T-cell (primary cell): Measurements from ENCODE around the gene PIP4K2A. TPM values are rescaled to one million over a fixed set of nuclear protein-coding genes. Genes with fewer than 3 reads are reported as not detected.

Experiments
- ATAC-seq, 4 experiments: fragments of 200-7000 bp in 3 of 4; fragments of 150-1000 bp in 1 of 4; cut with Tn5 transposase; replicated peaks in 1 of 4; 1 replicate in 3 of 4; 2 replicates in 1 of 4; pipeline ENCODE4 v1.10.0; 2021; ENCODE audit warnings: moderate library complexity in 3 of 4, mild to moderate bottlenecking in 2 of 4, moderate number of reproducible peaks in 1 of 4
- CTCF ChIA-PET, 2 donors: fragments of 300-600 bp; sonication (Branson Sonifier 250); formaldehyde crosslinking; loops; one replicate each; lab custom pipeline; 2022; ENCODE audit warnings: antibody characterized with exemption in 2 of 2; lab: Charles Lee
- POLR2A ChIA-PET, 2 donors: fragments of 300-600 bp; sonication (Branson Sonifier 250); formaldehyde crosslinking; loops; one replicate each; lab custom pipeline; 2022; ENCODE audit warnings: antibody characterized with exemption in 2 of 2; lab: Charles Lee
- DNase-seq, 35 experiments: peaks; one replicate each; pipeline versions ENCODE4 v3.0.0 to v3.0.0-alpha.2; 2013 to 2023
- H3K27ac ChIP-seq: one replicate; pipeline ENCODE4 v1.5.1; 2013; ENCODE audit warnings: low read length
- H3K27me3 ChIP-seq, 2 experiments: replicated peaks in 1 of 2; 1 replicate in 1 of 2; 2 replicates in 1 of 2; pipeline versions ENCODE4 v1.6.1 to v1.7.0; 2013; ENCODE audit warnings: low read length in 1 of 2, mixed read lengths in 1 of 2; ENCODE audit not compliant: control insufficient read depth in 2 of 2, insufficient read depth in 2 of 2; ENCODE audit errors: extremely low read depth in 1 of 2
- H3K36me3 ChIP-seq, 2 donors: 1 replicate in 1 of 2; 2 replicates in 1 of 2; pipeline versions ENCODE4 v1.6.1 to v1.7.0; 2013; ENCODE audit warnings: low read length in 1 of 2; ENCODE audit not compliant: control insufficient read depth in 2 of 2, insufficient read depth in 1 of 2; ENCODE audit errors: extremely low read depth in 1 of 2
- H3K4me1 ChIP-seq, 2 experiments: 1 replicate in 1 of 2; 2 replicates in 1 of 2; pipeline versions ENCODE4 v1.6.1 to v1.7.0; 2013; ENCODE audit warnings: low read length in 2 of 2, mixed read lengths in 1 of 2; ENCODE audit not compliant: insufficient read depth in 2 of 2, control insufficient read depth in 1 of 2; ENCODE audit errors: extremely low read depth in 1 of 2
- H3K4me3 ChIP-seq, 2 donors: 1 replicate in 1 of 2; 2 replicates in 1 of 2; pipeline versions ENCODE4 v1.5.1 to v1.7.0; 2013; ENCODE audit warnings: mild to moderate bottlenecking in 2 of 2, low read length in 1 of 2, moderate library complexity in 1 of 2; ENCODE audit not compliant: control insufficient read depth in 1 of 2; ENCODE audit errors: extremely low read depth in 1 of 2
- H3K9me3 ChIP-seq: 2 replicates; pipeline ENCODE4 v1.7.0; 2013
- H3K27ac Mint-ChIP-seq, 2 donors: one replicate each; pipeline ENCODE4 v1.8.0; 2020 to 2021; ENCODE audit warnings: mild to moderate bottlenecking in 2 of 2, mixed read lengths in 2 of 2
- H3K27me3 Mint-ChIP-seq, 2 donors: one replicate each; pipeline ENCODE4 v1.8.0; 2021 to 2022; ENCODE audit warnings: mixed read lengths in 2 of 2
- H3K36me3 Mint-ChIP-seq: one replicate; pipeline ENCODE4 v1.8.0; 2021; ENCODE audit warnings: mixed read lengths
- H3K4me1 Mint-ChIP-seq, 3 donors: one replicate each; pipeline ENCODE4 v1.8.0; 2020 to 2022; ENCODE audit warnings: mixed read lengths in 3 of 3, mild to moderate bottlenecking in 1 of 3
- H3K4me3 Mint-ChIP-seq, 3 donors: one replicate each; pipeline ENCODE4 v1.8.0; 2020 to 2022; ENCODE audit warnings: mild to moderate bottlenecking in 3 of 3, mixed read lengths in 3 of 3, moderate library complexity in 3 of 3
- H3K9me3 Mint-ChIP-seq, 3 donors: one replicate each; pipeline ENCODE4 v1.8.0; 2020 to 2022; ENCODE audit warnings: mixed read lengths in 3 of 3
- WGBS: methylation state at CpG from one replicate; pipeline ENCODE4 v1.1.5; 2013; ENCODE audit warnings: missing lambda C conversion rate; ENCODE audit not compliant: insufficient coverage; 5-methylcytosine and 5-hydroxymethylcytosine counted together
- total RNA-seq, 35 experiments: library from RNA in 6 of 35; stranded (reverse) in 6 of 35; fragments of 120-200 nt in 1 of 35; gene quantifications; one replicate each; pipeline versions ENCODE4 v1.2.1 to v1.2.4 and lab custom pipeline; 2013 to 2026

PIP4K2A gene
- total RNA-seq, 5 donors from 2014 or later (not counting 1 experiment from before 2014, with no cell fraction given): 129 to 238 (median 160) TPM

- ChIA-PET CTCF (no interaction called here), POLR2A (no interaction called here)
- H3K36me3 Mint-ChIP-seq: no peaks in the 10 kb centered on the region
- peaks cover 9 to 28% of the 10 kb centered on the region in 2 donors for H3K27me3 Mint-ChIP-seq
- Histone ChIP-seq H3K9me3 (no peaks in the 10 kb centered on the region), H3K27ac (no peak overlapping the region), H3K36me3 (no peaks in the 10 kb centered on the region), H3K4me1 (peaks cover 11 to 13% of the 10 kb centered on the region in 2 experiments), H3K4me3 (no peak overlapping the region), H3K27me3 (peaks cover 0 to 5% of the 10 kb centered on the region in 2 experiments)
- no peak for DNase-seq
- H3K27ac Mint-ChIP-seq: no peak overlapping the region
- peaks cover 15 to 19% (median 16%) of the 10 kb centered on the region in 3 donors for H3K4me1 Mint-ChIP-seq
- no peak overlapping the region for H3K4me3 Mint-ChIP-seq
- no peak for ATAC-seq
- no CpG with 5 or more reads among the region's 3 CpGs for WGBS
- H3K9me3 Mint-ChIP-seq: no peaks in the 10 kb centered on the region
Observed at GRCh38 chr10:22489975-22490374, 224.4 kb downstream of the PIP4K2A start.

DNA sequence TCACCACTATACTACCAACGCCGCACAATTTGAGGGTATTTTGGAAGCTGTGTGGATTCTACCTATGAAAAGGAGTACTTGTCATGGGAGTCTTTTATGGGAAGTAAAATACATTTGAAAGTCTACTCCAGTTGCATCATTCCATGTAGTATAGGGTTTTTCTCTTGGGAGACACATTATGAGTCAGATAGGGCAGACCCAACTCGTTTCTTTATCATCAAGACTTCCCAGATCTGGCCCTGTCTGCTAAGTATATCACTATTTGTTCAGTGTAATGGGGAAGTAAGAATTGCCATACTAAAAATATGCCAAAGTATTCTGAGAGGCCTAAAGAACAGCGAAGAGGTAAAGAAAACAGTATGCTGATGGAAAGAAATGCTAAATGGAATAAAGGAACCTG is 224.9 kb downstream of the PIP4K2A start:
- POLR2A ChIA-PET: no interaction called here

GRCh38 chr10:22486431-22486830 is 227.9 kb downstream of the PIP4K2A start:
- Histone ChIP-seq H3K4me3 (no peak overlapping the region), H3K27me3 (no peaks in the 10 kb centered on the region), H3K9me3 (no peaks in the 10 kb centered on the region), H3K27ac (no peak overlapping the region), H3K36me3 (no peaks in the 10 kb centered on the region), H3K4me1 (peaks cover under 1 to 5% of the 10 kb centered on the region in 2 experiments)
- Mint-ChIP-seq H3K4me3 (no peak overlapping the region), H3K27me3 (peaks cover 12 to 25% of the 10 kb centered on the region in 2 donors), H3K27ac (no peak overlapping the region), H3K9me3 (no peaks in the 10 kb centered on the region), H3K4me1 (peaks cover 11 to 22% (median 19%) of the 10 kb centered on the region in 3 donors), H3K36me3 (no peaks in the 10 kb centered on the region)
- ATAC-seq: no peak
- CTCF ChIA-PET: interaction anchor here in 1 of 2 donors (0.6 kb wide), 1 partner anchor 192 kb away, joined by 3 read pairs; no protein-coding TSS in a partner anchor
- DNase-seq: no peak
- POLR2A ChIA-PET: no interaction called here
- 60% methylated on average over 1 of the region's 1 CpG for WGBS

More for the DNA sequence above, 224.9 kb downstream of the PIP4K2A start:
- H3K27me3 Mint-ChIP-seq: peaks cover 9 to 26% of the 10 kb centered on the region in 2 donors
- no peaks in the 10 kb centered on the region for H3K9me3 Mint-ChIP-seq
- CTCF ChIA-PET: no interaction called here
- WGBS: no CpG with 5 or more reads among the region's 4 CpGs
- no peaks in the 10 kb centered on the region for H3K36me3 Mint-ChIP-seq
- H3K4me1 Mint-ChIP-seq: peaks cover 15 to 19% (median 16%) of the 10 kb centered on the region in 3 donors
- no peaks in the 10 kb centered on the region for H3K36me3 ChIP-seq
- H3K4me3 ChIP-seq: no peak overlapping the region
- H3K27me3 ChIP-seq: peaks cover 0 to 5% of the 10 kb centered on the region in 2 experiments
- H3K27ac Mint-ChIP-seq: no peak overlapping the region
- ATAC-seq (no peak), DNase-seq (no peak)
- H3K4me1 ChIP-seq: peaks cover 11 to 13% of the 10 kb centered on the region in 2 experiments
- H3K27ac ChIP-seq: no peak overlapping the region
- H3K4me3 Mint-ChIP-seq: no peak overlapping the region
- no peaks in the 10 kb centered on the region for H3K9me3 ChIP-seq

Other genes starting within 250 kb of the PIP4K2A start
- gene ARMC3, start 213.5 kb upstream of the PIP4K2A start, total RNA-seq: not detected